MM.1S (cell line): ENCODE data around the gene B4GALT5.

ENCODE experiments used
- DNase-seq: peaks from one replicate; pipeline ENCODE4 v3.0.0-alpha.2; 2015
- H2AFZ ChIP-seq: fragments of 300-600 bp; sonication (generic); 2 replicates; pipeline ENCODE4 v1.6.0; 2016; ENCODE audit warnings: antibody characterized with exemption, low read length
- H3F3A ChIP-seq: fragments of 300-600 bp; sonication (generic); 2 replicates; pipeline ENCODE4 v1.6.1; 2016; ENCODE audit warnings: mild to moderate bottlenecking, antibody characterized with exemption, low read length, moderate library complexity, mixed read lengths; ENCODE audit not compliant: insufficient read depth
- H3K27ac ChIP-seq: fragments of 300-600 bp; sonication (generic); 2 replicates; pipeline ENCODE4 v1.5.1; 2016; ENCODE audit warnings: mild to moderate bottlenecking, low read length
- H3K27me3 ChIP-seq: fragments of 300-600 bp; sonication (generic); replicated peaks from 2 replicates; pipeline ENCODE4 v1.6.0; 2016; ENCODE audit warnings: low read length; ENCODE audit not compliant: insufficient read depth
- H3K36me3 ChIP-seq: fragments of 300-600 bp; sonication (generic); replicated peaks from 2 replicates; pipeline ENCODE4 v1.6.1; 2016; ENCODE audit warnings: mild to moderate bottlenecking, low read length, mixed read lengths; ENCODE audit not compliant: insufficient read depth
- H3K4me1 ChIP-seq: fragments of 300-600 bp; sonication (generic); 2 replicates; pipeline ENCODE4 v1.6.1; 2016; ENCODE audit warnings: low read length, mixed read lengths
- H3K4me2 ChIP-seq: fragments of 300-600 bp; sonication (generic); 2 replicates; pipeline ENCODE4 v1.6.0; 2016; ENCODE audit warnings: low read depth, low read length
- H3K4me3 ChIP-seq: fragments of 300-600 bp; sonication (generic); 2 replicates; pipeline ENCODE4 v1.5.1; 2016; ENCODE audit warnings: low read length, mixed read lengths
- H3K79me2 ChIP-seq: fragments of 300-600 bp; sonication (generic); 2 replicates; pipeline ENCODE4 v1.6.1; 2016; ENCODE audit warnings: mixed run types, low read length, mixed read lengths
- H3K9ac ChIP-seq: fragments of 300-600 bp; sonication (generic); 2 replicates; pipeline ENCODE4 v1.6.1; 2016; ENCODE audit warnings: low read length, mixed read lengths
- H3K9me2 ChIP-seq: fragments of 300-600 bp; sonication (generic); replicated peaks from 2 replicates; pipeline ENCODE4 v1.6.1; 2016; ENCODE audit warnings: mild to moderate bottlenecking, low read length, mixed read lengths; ENCODE audit not compliant: insufficient read depth
- H3K9me3 ChIP-seq: fragments of 300-600 bp; sonication (generic); replicated peaks from 2 replicates; pipeline ENCODE4 v1.6.1; 2016; ENCODE audit warnings: mild to moderate bottlenecking, low read length, mixed read lengths; ENCODE audit not compliant: insufficient read depth
- H4K20me1 ChIP-seq: fragments of 300-600 bp; sonication (generic); 2 replicates; pipeline ENCODE4 v1.6.1; 2016; ENCODE audit warnings: mild to moderate bottlenecking, low read length, moderate library complexity, mixed read lengths; ENCODE audit not compliant: insufficient read depth
- CTCF ChIP-seq: fragments of 300-600 bp; sonication (generic); IDR thresholded peaks from 2 replicates; pipeline ENCODE4 v1.5.1; 2016; ENCODE audit warnings: antibody characterized with exemption, low read length, mixed read lengths
- EZH2 ChIP-seq: fragments of 300-600 bp; sonication (generic); optimal IDR thresholded peaks from 2 replicates; pipeline ENCODE3; 2017; ENCODE audit warnings: low read depth, mild to moderate bottlenecking, antibody characterized with exemption, low read length, mixed read lengths
- EZH2phosphoT487 ChIP-seq: fragments of 300-600 bp; sonication (generic); IDR thresholded peaks from 2 replicates; pipeline ENCODE4 v1.6.1; 2018; ENCODE audit warnings: antibody characterized with exemption, low read length

Gene B4GALT5

DNA sequence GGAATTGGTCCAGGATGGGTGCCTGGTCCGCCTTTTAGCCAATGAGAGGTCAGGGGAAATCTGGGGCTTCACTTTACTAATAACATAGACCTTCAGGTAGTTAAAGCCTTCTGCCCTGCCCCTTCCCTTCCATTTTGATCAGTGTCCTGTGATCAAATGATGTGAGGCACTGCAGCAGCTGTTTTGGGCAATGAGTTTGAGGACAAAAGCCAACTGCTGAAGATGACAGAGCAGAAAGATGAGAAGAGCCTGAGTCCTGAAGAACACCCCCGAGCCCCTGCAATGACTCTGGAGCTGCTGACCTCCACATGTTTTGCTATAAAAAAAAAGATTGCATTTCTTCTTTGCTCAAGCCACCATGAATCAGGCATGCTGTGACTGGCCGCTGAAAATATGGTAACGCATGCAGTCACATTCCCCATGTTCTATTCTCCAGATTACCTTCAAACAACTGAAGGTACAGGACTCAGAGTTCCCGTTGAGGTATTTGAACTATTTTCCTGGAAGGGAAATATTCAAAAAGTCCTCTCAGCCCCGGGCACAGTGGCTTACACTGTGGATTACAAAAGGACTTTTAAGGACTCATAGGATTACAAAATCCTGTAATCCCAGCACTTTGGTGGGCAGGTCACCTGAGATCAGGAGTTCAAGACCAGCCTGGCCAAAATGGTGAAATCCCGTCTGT lies 45.7 kb upstream of the B4GALT5 start:
- Histone ChIP-seq H3K9me3 (no peaks in the 10 kb centered on the region), H3K27me3 (no peaks in the 10 kb centered on the region), H3K79me2 (no peaks in the 10 kb centered on the region), H3K4me2 (no peak overlapping the region), H3K9ac (no peak overlapping the region), H3K4me3 (no peak overlapping the region), H3K9me2 (no peaks in the 10 kb centered on the region), H3F3A (no peaks in the 10 kb centered on the region), H2AFZ (no peak overlapping the region), H4K20me1 (no peaks in the 10 kb centered on the region), H3K4me1 (no peaks in the 10 kb centered on the region), H3K27ac (no peak overlapping the region), H3K36me3 (no peaks in the 10 kb centered on the region)
- no peak for DNase-seq
- TF ChIP-seq EZH2phosphoT487 (no peak), EZH2 (no peak), CTCF (no peak)

- no peaks in the 10 kb centered on the region for H3K27me3 ChIP-seq
- TF ChIP-seq EZH2 (no peak), EZH2phosphoT487 (no peak), CTCF (no peak)
- no peaks in the 10 kb centered on the region for H3F3A ChIP-seq
- H3K9me3 ChIP-seq: no peaks in the 10 kb centered on the region
- no peaks in the 10 kb centered on the region for H4K20me1 ChIP-seq
- H3K36me3 ChIP-seq: no peaks in the 10 kb centered on the region
- no peak overlapping the region for H3K9ac ChIP-seq
- no peaks in the 10 kb centered on the region for H3K9me2 ChIP-seq
- no peak for DNase-seq
- H2AFZ ChIP-seq: no peak overlapping the region
- no peaks in the 10 kb centered on the region for H3K4me1 ChIP-seq
- H3K4me2 ChIP-seq: no peak overlapping the region
- no peaks in the 10 kb centered on the region for H3K79me2 ChIP-seq
- no peak overlapping the region for H3K27ac ChIP-seq
- H3K4me3 ChIP-seq: no peak overlapping the region
These were observed 45.1 kb upstream of the B4GALT5 start for GRCh38 chr20:49758781-49759180.

- Histone ChIP-seq H3F3A (peaks cover under 1% of the 10 kb centered on the region; the same call in 1 of the 2 replicates), H3K9me3 (no peaks in the 10 kb centered on the region), H2AFZ (no peak overlapping the region), H3K27me3 (no peaks in the 10 kb centered on the region), H3K36me3 (no peaks in the 10 kb centered on the region), H3K4me3 (no peak overlapping the region), H3K9ac (no peak overlapping the region), H3K79me2 (no peaks in the 10 kb centered on the region), H4K20me1 (no peaks in the 10 kb centered on the region), H3K9me2 (no peaks in the 10 kb centered on the region), H3K4me2 (no peak overlapping the region), H3K4me1 (peaks cover 6% of the 10 kb centered on the region), H3K27ac (no peak overlapping the region)
- no peak for TF ChIP-seq EZH2
- TF ChIP-seq CTCF: no peak
- TF ChIP-seq EZH2phosphoT487: no peak
- DNase-seq: no peak
These were observed 43.9 kb upstream of the B4GALT5 start for GRCh38 chr20:49757597-49757996.
